Measurements from ENCODE around the gene ADAMTSL2. TPM values are rescaled to one million over a fixed set of nuclear protein-coding genes. Genes with fewer than 3 reads are reported as not detected.

The ADAMTSL2 gene
- total RNA-seq, 1 experiment from 2014 or later: not detected

DNA sequence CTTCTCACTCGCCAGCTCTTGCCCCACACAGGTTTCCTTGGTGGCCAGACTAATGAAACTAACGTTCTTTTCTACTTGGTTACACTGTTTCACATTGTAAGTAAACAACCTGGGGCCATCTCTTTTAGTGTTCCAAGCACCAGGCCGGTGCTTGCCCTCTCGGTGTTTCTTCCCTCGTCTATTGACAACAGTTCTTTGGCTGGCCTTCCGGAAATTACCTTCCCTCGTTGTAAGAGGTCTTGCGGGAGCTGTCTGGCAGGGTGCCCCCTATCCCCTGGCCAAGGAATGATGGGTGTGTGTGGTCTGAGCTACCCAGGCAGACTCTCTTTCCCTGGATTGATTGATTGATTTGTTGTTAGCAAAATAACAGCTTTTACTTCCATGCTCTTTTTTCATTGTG lies 8.8 kb upstream of the ADAMTSL2 start:
- Mint-ChIP-seq H3K9me3 (ENCODE audit: unreplicated experiment) (no peaks in the 10 kb centered on the region), H3K27ac (ENCODE audit: low read depth, unreplicated experiment) (no peak overlapping the region), H3K27me3 (ENCODE audit: insufficient read depth, unreplicated experiment) (peaks cover 68% of the 10 kb centered on the region), H3K36me3 (ENCODE audit: insufficient read depth, unreplicated experiment) (no peaks in the 10 kb centered on the region), H3K4me3 (ENCODE audit: unreplicated experiment) (no peak overlapping the region), H3K4me1 (ENCODE audit: insufficient read depth, unreplicated experiment) (no peaks in the 10 kb centered on the region)
- BruUV-seq (replicated peaks): no TSS peak
- POLR2A ChIA-PET: no interaction called here
- no peak for DNase-seq (ENCODE audit: unreplicated experiment)
- TF ChIP-seq CTCF (IDR thresholded peaks at IDR 0.05; ENCODE audit: unreplicated experiment): no peak
- intact Hi-C loops (cut with micrococcal nuclease): no loop called here
- CTCF ChIA-PET: no interaction called here

DNA sequence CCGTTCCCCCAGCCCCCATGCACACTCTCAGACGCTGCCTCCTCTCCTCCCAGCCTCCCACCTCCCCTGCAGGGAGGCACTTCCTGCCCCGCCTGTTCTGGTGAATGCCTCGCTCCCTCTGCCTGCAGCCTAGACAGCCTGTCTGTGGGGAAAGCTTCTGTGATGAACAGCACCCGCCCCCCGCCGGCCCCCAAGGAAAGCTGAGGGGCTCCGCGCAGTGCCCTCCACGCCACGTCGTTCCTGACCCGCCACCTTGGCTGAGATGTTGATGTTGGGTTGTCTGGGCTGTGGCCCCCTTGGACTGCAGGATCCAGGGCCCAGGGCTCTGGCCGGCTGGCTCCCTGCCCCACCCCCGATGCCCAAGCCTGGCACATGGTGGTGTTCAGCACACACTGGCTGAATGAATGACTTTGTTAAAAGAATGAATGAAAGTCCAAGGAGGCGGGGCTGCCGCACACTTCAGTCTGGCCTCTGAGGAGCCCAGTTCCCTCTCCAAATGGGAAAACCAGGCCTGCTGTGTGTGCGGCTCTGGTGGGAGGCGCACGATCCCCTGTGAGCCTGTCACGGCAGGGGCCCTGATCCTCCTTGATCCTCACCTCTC lies 7.7 kb upstream of the ADAMTSL2 start:
- peaks cover 72% of the 10 kb centered on the region for H3K27me3 Mint-ChIP-seq (ENCODE audit: insufficient read depth, unreplicated experiment)
- no peaks in the 10 kb centered on the region for H3K36me3 Mint-ChIP-seq (ENCODE audit: insufficient read depth, unreplicated experiment)
- H3K4me1 Mint-ChIP-seq (ENCODE audit: insufficient read depth, unreplicated experiment): no peaks in the 10 kb centered on the region
- CTCF ChIA-PET: interaction anchor here (0.6 to 0.7 kb wide), 2 partner anchors 8 to 197 kb away, joined by 4 to 6 read pairs; no protein-coding TSS in a partner anchor
- no TSS peak for BruUV-seq (replicated peaks)
- no peak for DNase-seq (ENCODE audit: unreplicated experiment)
- POLR2A ChIA-PET: no interaction called here
- TF ChIP-seq CTCF (IDR thresholded peaks at IDR 0.05; ENCODE audit: unreplicated experiment): no peak
- no peak overlapping the region for H3K4me3 Mint-ChIP-seq (ENCODE audit: unreplicated experiment)
- intact Hi-C loops (cut with micrococcal nuclease): no loop called here
- H3K9me3 Mint-ChIP-seq (ENCODE audit: unreplicated experiment): no peaks in the 10 kb centered on the region
- no peak overlapping the region for H3K27ac Mint-ChIP-seq (ENCODE audit: low read depth, unreplicated experiment)

GRCh38 chr9:133527444-133527920 lies 7.0 kb upstream of the ADAMTSL2 start:
- Mint-ChIP-seq H3K4me1 (ENCODE audit: insufficient read depth, unreplicated experiment) (no peaks in the 10 kb centered on the region), H3K27ac (ENCODE audit: low read depth, unreplicated experiment) (no peak overlapping the region), H3K27me3 (ENCODE audit: insufficient read depth, unreplicated experiment) (peaks cover 79% of the 10 kb centered on the region), H3K9me3 (ENCODE audit: unreplicated experiment) (no peaks in the 10 kb centered on the region), H3K4me3 (ENCODE audit: unreplicated experiment) (no peak overlapping the region), H3K36me3 (ENCODE audit: insufficient read depth, unreplicated experiment) (no peaks in the 10 kb centered on the region)
- intact Hi-C loops (cut with micrococcal nuclease): no loop called here
- BruUV-seq (replicated peaks): no TSS peak
- DNase-seq (ENCODE audit: unreplicated experiment): no peak
- POLR2A ChIA-PET: no interaction called here
- CTCF ChIA-PET: interaction anchor here (0.6 to 0.7 kb wide), 3 partner anchors 9 to 196 kb away, joined by 3 to 6 read pairs (median 4); no protein-coding TSS in a partner anchor
- no peak for TF ChIP-seq CTCF (IDR thresholded peaks at IDR 0.05; ENCODE audit: unreplicated experiment)

- Mint-ChIP-seq H3K36me3 (ENCODE audit: insufficient read depth, unreplicated experiment) (no peaks in the 10 kb centered on the region), H3K4me1 (ENCODE audit: insufficient read depth, unreplicated experiment) (no peaks in the 10 kb centered on the region), H3K4me3 (ENCODE audit: unreplicated experiment) (no peak overlapping the region), H3K27ac (ENCODE audit: low read depth, unreplicated experiment) (no peak overlapping the region), H3K9me3 (ENCODE audit: unreplicated experiment) (no peaks in the 10 kb centered on the region), H3K27me3 (ENCODE audit: insufficient read depth, unreplicated experiment) (peaks cover 80% of the 10 kb centered on the region)
- no peak for DNase-seq (ENCODE audit: unreplicated experiment)
- intact Hi-C loops (cut with micrococcal nuclease): no loop called here
- ChIA-PET CTCF (interaction anchor here (0.5 to 0.6 kb wide), 2 partner anchors 94 to 152 kb away, joined by 3 read pairs; no protein-coding TSS in a partner anchor), POLR2A (no interaction called here)
- BruUV-seq (replicated peaks): no TSS peak
- no peak for TF ChIP-seq CTCF (IDR thresholded peaks at IDR 0.05; ENCODE audit: unreplicated experiment)
These were observed 6.3 kb upstream of the ADAMTSL2 start for GRCh38 chr9:133528001-133528875.

Data from MCF 10A (cell line).